Thyroid gland (tissue), 4 donors: Measurements from ENCODE around the gene ADAMTSL1. TPM values are rescaled to one million over a fixed set of nuclear protein-coding genes. Genes with fewer than 3 reads are reported as not detected.

ENCODE experiments used
- DNase-seq, 2 donors: peaks; one replicate each; pipeline ENCODE4 v3.0.0-alpha.2; 2019
- H3K27ac ChIP-seq, 3 donors: fragments of 200-600 bp; sonication (generic); 1 replicate in 2 of 3; 2 replicates in 1 of 3; pipeline ENCODE4 v1.5.1; 2016 to 2019; ENCODE audit warnings: mild to moderate bottlenecking in 1 of 3, moderate library complexity in 1 of 3
- H3K27me3 ChIP-seq: fragments of 200-600 bp; sonication (generic); one replicate; pipeline ENCODE4 v1.5.1; 2019
- H3K36me3 ChIP-seq, 2 donors: fragments of 200-600 bp; sonication (generic); one replicate each; pipeline ENCODE4 v1.5.1; 2016 to 2019
- H3K4me1 ChIP-seq, 2 donors: fragments of 200-600 bp; sonication (generic); one replicate each; pipeline ENCODE4 v1.5.1; 2017 to 2019
- H3K4me3 ChIP-seq, 3 donors: fragments of 200-600 bp; sonication (generic); replicated peaks in 1 of 3; 1 replicate in 2 of 3; 2 replicates in 1 of 3; pipeline ENCODE4 v1.5.1; 2016; ENCODE audit warnings: mild to moderate bottlenecking in 1 of 3
- H3K9me3 ChIP-seq: fragments of 200-600 bp; sonication (generic); one replicate; pipeline ENCODE4 v1.5.1; 2017
- CTCF ChIP-seq, 6 experiments: fragments of 200-600 bp in 3 of 6; fragments of 450-650 bp in 3 of 6; sonication (generic) in 3 of 6; IDR thresholded peaks; one replicate each; pipeline ENCODE4 v1.5.1; 2016 to 2019; ENCODE audit warnings: antibody characterized with exemption in 6 of 6, mild to moderate bottlenecking in 2 of 6, inconsistent platforms in 1 of 6, moderate library complexity in 1 of 6
- POLR2A ChIP-seq, 2 donors: fragments of 450-650 bp; IDR thresholded peaks; one replicate each; pipeline ENCODE4 v1.6.1; 2017; ENCODE audit warnings: antibody characterized with exemption in 2 of 2, mild to moderate bottlenecking in 2 of 2, moderate library complexity in 1 of 2
- WGBS, 2 donors: methylation state at CpG; one replicate each; pipeline ENCODE4 v1.1.5; 2017; 5-methylcytosine and 5-hydroxymethylcytosine counted together
- intact Hi-C: fragments of 100-400 bp; cut with DNase I; formaldehyde crosslinking; loops from one replicate; pipeline ENCODE4 v1.15.1; 2023
- total RNA-seq, 4 donors: library from RNA; depleted of rRNA; stranded (reverse); fragments of >200 nt; gene quantifications; one replicate each; pipeline ENCODE4 v1.2.3, GENCODE V29; 2016

The ADAMTSL1 gene
- total RNA-seq, 4 donors from 2014 or later, result 1.6 to 9.0 (median 4.8) TPM

DNA sequence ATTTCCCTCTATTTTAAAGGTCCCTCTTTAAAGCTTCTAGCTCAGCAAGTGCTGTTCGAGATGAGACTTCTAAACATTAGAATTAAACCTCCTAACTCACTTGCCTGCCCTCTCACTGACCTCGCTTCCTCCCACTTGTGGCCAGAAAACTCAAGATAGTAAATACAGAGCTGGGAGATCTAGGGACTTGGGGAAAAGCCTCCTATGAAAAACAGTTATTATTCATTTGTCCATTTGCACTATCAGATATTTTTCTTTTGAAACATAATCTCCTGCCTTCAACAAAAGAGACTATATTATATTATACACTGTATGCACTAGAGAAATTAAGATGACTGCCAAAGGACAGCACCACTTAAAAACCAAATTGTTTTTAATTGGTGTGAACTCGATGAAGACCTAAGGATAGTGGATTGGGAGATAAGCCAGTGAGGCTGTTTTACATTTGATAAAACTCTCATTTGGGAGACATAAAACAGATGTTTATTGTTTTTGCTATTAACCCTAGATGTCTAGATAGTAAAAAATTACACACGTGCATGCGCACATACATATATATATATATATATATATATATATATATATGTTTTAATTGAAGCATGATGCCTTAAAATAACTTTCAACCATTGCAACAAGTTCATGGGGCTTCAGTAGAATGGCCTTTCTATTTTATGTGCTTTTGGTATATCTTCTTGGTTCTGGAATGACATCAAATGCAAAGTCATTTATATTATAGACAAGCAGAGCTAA is 229.4 kb downstream of the ADAMTSL1 start:
- Histone ChIP-seq H3K4me3 (no peak overlapping the region), H3K27me3 (no peaks in the 10 kb centered on the region), H3K27ac (no peak overlapping the region), H3K9me3 (no peaks in the 10 kb centered on the region), H3K36me3 (no peaks in the 10 kb centered on the region), H3K4me1 (peaks cover 7 to 9% of the 10 kb centered on the region in 2 donors)
- WGBS, 2 donors, result 72 to 76% methylated on average over 5 of the region's 5 CpGs
- intact Hi-C loops, result no loop called here
- TF ChIP-seq POLR2A (IDR thresholded peaks at IDR 0.05) (no peak), CTCF (IDR thresholded peaks at IDR 0.05) (no peak)
- no peak for DNase-seq

GRCh38 chr9:18703901-18704379 is 230.0 kb downstream of the ADAMTSL1 start:
- WGBS, 2 donors, result 90 to 95% methylated on average over 4 of the region's 4 CpGs
- no peak for DNase-seq
- Histone ChIP-seq H3K4me1 (peaks cover 11 to 13% of the 10 kb centered on the region in 2 donors), H3K27ac (no peak overlapping the region), H3K36me3 (no peaks in the 10 kb centered on the region), H3K27me3 (no peaks in the 10 kb centered on the region), H3K4me3 (no peak overlapping the region), H3K9me3 (no peaks in the 10 kb centered on the region)
- TF ChIP-seq POLR2A (IDR thresholded peaks at IDR 0.05) (no peak), CTCF (IDR thresholded peaks at IDR 0.05) (no peak)
- intact Hi-C loops, result no loop called here

DNA sequence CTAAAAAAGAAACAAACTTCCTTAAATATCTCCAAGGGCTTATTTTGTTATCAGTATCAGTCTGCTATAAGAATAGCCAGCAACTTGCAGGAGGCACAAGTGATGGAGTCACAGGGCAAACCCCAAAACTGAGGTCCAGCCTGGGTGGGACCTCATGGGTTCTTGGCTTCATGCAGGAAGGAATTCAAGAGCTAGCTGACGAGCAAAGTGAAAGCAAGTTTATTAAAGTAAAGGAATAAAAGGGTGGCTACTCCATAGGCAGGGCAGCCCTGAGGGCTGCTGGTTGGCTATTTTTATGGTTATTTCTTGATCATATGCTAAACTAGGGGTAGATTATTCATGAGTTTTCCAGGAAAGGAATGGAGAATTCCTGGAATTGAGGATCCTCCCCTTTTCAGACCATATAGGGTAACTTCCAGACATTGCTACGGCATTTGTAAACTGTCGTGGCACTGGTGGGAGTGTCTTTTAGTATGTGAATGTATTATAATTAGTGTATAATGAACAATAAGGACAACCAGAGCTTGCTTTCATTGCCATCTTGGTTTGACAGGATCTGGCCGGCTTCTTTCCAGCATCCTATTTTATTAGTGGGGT is 231.9 kb downstream of the ADAMTSL1 start:
- H3K27ac ChIP-seq, result no peak overlapping the region
- H3K4me3 ChIP-seq, result no peak overlapping the region
- H3K36me3 ChIP-seq, result no peaks in the 10 kb centered on the region
- WGBS, 2 donors, result 33 to 37% methylated on average over 4 of the region's 4 CpGs
- peaks cover 11 to 13% of the 10 kb centered on the region in 2 donors for H3K4me1 ChIP-seq
- H3K9me3 ChIP-seq, result no peaks in the 10 kb centered on the region
- TF ChIP-seq CTCF (IDR thresholded peaks at IDR 0.05), result no peak
- TF ChIP-seq POLR2A (IDR thresholded peaks at IDR 0.05), result no peak
- no peaks in the 10 kb centered on the region for H3K27me3 ChIP-seq
- intact Hi-C loops, result no loop called here
- DNase-seq, result no peak

DNA sequence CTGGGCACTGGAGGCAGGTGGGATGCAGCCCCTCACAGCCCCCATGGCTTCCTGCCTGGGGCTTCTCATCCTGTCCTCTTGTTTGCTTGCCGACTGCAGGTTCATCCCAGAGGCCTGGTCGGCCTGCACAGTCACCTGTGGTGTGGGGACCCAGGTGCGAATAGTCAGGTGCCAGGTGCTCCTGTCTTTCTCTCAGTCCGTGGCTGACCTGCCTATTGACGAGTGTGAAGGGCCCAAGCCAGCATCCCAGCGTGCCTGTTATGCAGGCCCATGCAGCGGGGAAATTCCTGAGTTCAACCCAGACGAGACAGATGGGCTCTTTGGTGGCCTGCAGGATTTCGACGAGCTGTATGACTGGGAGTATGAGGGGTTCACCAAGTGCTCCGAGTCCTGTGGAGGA is 232.7 kb downstream of the ADAMTSL1 start:
- no peaks in the 10 kb centered on the region for H3K36me3 ChIP-seq
- no peak overlapping the region for H3K4me3 ChIP-seq
- intact Hi-C loops, result no loop called here
- no peak overlapping the region for H3K27ac ChIP-seq
- peaks cover 11 to 13% of the 10 kb centered on the region in 2 donors for H3K4me1 ChIP-seq
- no peak for DNase-seq
- H3K9me3 ChIP-seq, result no peaks in the 10 kb centered on the region
- TF ChIP-seq POLR2A (IDR thresholded peaks at IDR 0.05), result no peak
- no peak for TF ChIP-seq CTCF (IDR thresholded peaks at IDR 0.05)
- H3K27me3 ChIP-seq, result no peaks in the 10 kb centered on the region
- WGBS, 2 donors, result 75 to 77% methylated on average over 9 to 10 of the region's 11 CpGs

DNA sequence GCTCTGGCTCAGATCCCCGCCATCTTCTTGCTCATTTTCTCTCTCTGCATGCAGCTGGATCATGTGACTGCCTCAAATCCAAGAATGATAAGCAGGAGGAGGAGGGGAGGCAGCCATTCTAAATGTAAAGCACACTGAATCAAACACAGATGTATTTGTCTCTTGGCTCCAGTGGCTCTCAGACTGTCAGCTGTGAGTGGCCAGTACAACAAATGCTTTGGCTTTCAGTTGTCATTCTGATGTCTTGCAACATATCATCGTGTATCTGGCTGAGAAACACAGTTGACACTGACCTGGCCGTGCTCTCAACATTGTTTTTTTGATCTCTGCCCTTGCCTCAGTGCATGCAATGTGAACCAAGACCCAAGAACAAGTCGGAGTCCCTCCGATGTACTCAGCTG is 233.1 kb downstream of the ADAMTSL1 start:
- Histone ChIP-seq H3K36me3 (no peaks in the 10 kb centered on the region), H3K4me3 (no peak overlapping the region), H3K27ac (no peak overlapping the region), H3K27me3 (no peaks in the 10 kb centered on the region), H3K4me1 (peaks cover 11 to 13% of the 10 kb centered on the region in 2 donors), H3K9me3 (no peaks in the 10 kb centered on the region)
- 71 to 81% methylated on average over 5 of the region's 5 CpGs for WGBS, 2 donors
- no peak for DNase-seq
- TF ChIP-seq POLR2A (IDR thresholded peaks at IDR 0.05), result no peak
- TF ChIP-seq CTCF (IDR thresholded peaks at IDR 0.05), result no peak
- intact Hi-C loops, result no loop called here
